ENCODE results near the gene GPT2. TPM values are rescaled to one million over a fixed set of nuclear protein-coding genes. Genes with fewer than 3 reads are reported as not detected.

The GPT2 gene
- polyA plus RNA-seq, 3 donors, result 0.98 to 1.5 (median 1.4) TPM

GRCh38 chr16:46970089-46970488 lies 85.9 kb downstream of the GPT2 start:
- peaks cover 25% of the 10 kb centered on the region for H3K4me1 Mint-ChIP-seq
- 83% methylated on average over 1 of the region's 2 CpGs for WGBS (ENCODE audit: insufficient coverage)
- H3K79me2 ChIP-seq (ENCODE audit: insufficient read depth, low read length), result peaks cover 74% of the 10 kb centered on the region

DNA sequence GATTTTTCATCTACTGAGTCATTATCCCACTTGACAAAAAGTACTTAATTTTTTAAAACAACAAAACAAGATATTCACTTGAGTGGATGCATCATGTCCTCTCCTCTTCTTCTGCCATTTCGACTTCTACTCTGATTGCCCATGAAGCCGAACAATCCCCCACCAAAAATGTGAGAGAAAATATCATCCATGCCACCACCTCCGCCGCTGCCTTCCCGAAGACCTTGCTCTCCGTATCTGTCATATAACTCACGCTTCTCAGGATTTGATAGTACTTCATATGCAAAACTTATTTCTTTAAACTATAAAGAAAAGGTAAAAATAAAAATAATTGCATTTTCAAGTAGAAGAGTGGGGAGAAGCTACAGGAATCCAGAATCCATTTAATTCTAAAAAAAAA lies 87.1 kb downstream of the GPT2 start:
- no peak for TF ChIP-seq CTCF (IDR thresholded peaks at IDR 0.05)
- H3K36me3 Mint-ChIP-seq, result peaks cover 42 to 53% of the 10 kb centered on the region in 2 donors
- DNase-seq, result no peak
- no peak overlapping the region for H3K4me2 ChIP-seq (replicated peaks; ENCODE audit: extremely low read depth, low read length, poor library complexity, severe bottlenecking)
- peaks cover 0 to 2% (median 0%) of the 10 kb centered on the region in 7 donors for H3K9me3 Mint-ChIP-seq
- 100% methylated on average over 2 of the region's 7 CpGs for WGBS (ENCODE audit: insufficient coverage)
- peaks cover 35 to 55% of the 10 kb centered on the region in 2 donors for H3K36me3 ChIP-seq (replicated peaks in 1 of 2; ENCODE audit: control insufficient read depth in 1 of 2, insufficient read depth in 2 of 2, low read length in 2 of 2)
- H3K4me1 ChIP-seq (ENCODE audit: control insufficient read depth in 1 of 2, insufficient read depth in 2 of 2, low read length in 2 of 2), result peaks cover 18 to 25% of the 10 kb centered on the region in 2 donors
- peaks cover 56% of the 10 kb centered on the region for H4K20me1 ChIP-seq (ENCODE audit: insufficient read depth, low read length)
- peak overlapping the region in 2 of 7 donors; percentile 20 to 55 for H3K27ac Mint-ChIP-seq
- H3K9me3 ChIP-seq (replicated peaks in 1 of 2; ENCODE audit: control insufficient read depth in 1 of 2, insufficient read depth in 1 of 2, low read length in 2 of 2), result no peaks in the 10 kb centered on the region
- H3K4me3 Mint-ChIP-seq, result no peak overlapping the region
- H2AFZ ChIP-seq (ENCODE audit: insufficient read depth, low read depth, low read length, poor library complexity, severe bottlenecking), result no peak overlapping the region
- H3K79me2 ChIP-seq (ENCODE audit: insufficient read depth, low read length), result peaks cover 67% of the 10 kb centered on the region
- no peak overlapping the region for H3K4me3 ChIP-seq (replicated peaks in 1 of 3; ENCODE audit: low read depth in 2 of 3, low read length in 3 of 3)
- H3K27me3 Mint-ChIP-seq (ENCODE audit: low read depth in 3 of 3), result no peaks in the 10 kb centered on the region
- H3K27me3 ChIP-seq (ENCODE audit: control insufficient read depth in 2 of 2, insufficient read depth in 2 of 2, low read length in 2 of 2), result no peaks in the 10 kb centered on the region
- intact Hi-C loops (cut with micrococcal nuclease), result loop anchor here (5.0 to 10.0 kb wide), 5 partner anchors 46 to 494 kb away; partner anchors contain the start of genes ITFG1 (in 1 of the 2), NETO2 (in 1 of the 2) and PHKB (in 1 of the 2)
- no peak overlapping the region for H3K27ac ChIP-seq (ENCODE audit: low read depth in 1 of 2, low read length in 2 of 2)
- H3K4me1 Mint-ChIP-seq, result peaks cover 25% of the 10 kb centered on the region
- H3K9ac ChIP-seq (ENCODE audit: insufficient read depth, low read length, poor library complexity, severe bottlenecking), result no peak overlapping the region

More at GRCh38 chr16:46970089-46970488, 85.9 kb downstream of the GPT2 start:
- Histone ChIP-seq H4K20me1 (ENCODE audit: insufficient read depth, low read length) (peaks cover 65% of the 10 kb centered on the region), H3K27me3 (ENCODE audit: control insufficient read depth in 2 of 2, insufficient read depth in 2 of 2, low read length in 2 of 2) (no peaks in the 10 kb centered on the region), H3K4me1 (ENCODE audit: control insufficient read depth in 1 of 2, insufficient read depth in 2 of 2, low read length in 2 of 2) (peaks cover 18 to 25% of the 10 kb centered on the region in 2 donors), H3K4me2 (replicated peaks; ENCODE audit: extremely low read depth, low read length, poor library complexity, severe bottlenecking) (no peak overlapping the region), H3K27ac (ENCODE audit: low read depth in 1 of 2, low read length in 2 of 2) (peak overlapping the region in 1 of 2 donors; percentile 52), H3K36me3 (replicated peaks in 1 of 2; ENCODE audit: control insufficient read depth in 1 of 2, insufficient read depth in 2 of 2, low read length in 2 of 2) (peaks cover 47 to 66% of the 10 kb centered on the region in 2 donors), H3K9me3 (replicated peaks in 1 of 2; ENCODE audit: control insufficient read depth in 1 of 2, insufficient read depth in 1 of 2, low read length in 2 of 2) (no peaks in the 10 kb centered on the region), H2AFZ (ENCODE audit: insufficient read depth, low read depth, low read length, poor library complexity, severe bottlenecking) (no peak overlapping the region), H3K9ac (ENCODE audit: insufficient read depth, low read length, poor library complexity, severe bottlenecking) (no peak overlapping the region), H3K4me3 (replicated peaks in 1 of 3; ENCODE audit: low read depth in 2 of 3, low read length in 3 of 3) (no peak overlapping the region)
- peaks cover 50 to 65% of the 10 kb centered on the region in 2 donors for H3K36me3 Mint-ChIP-seq
- H3K27me3 Mint-ChIP-seq (ENCODE audit: low read depth in 3 of 3), result no peaks in the 10 kb centered on the region
- intact Hi-C loops (cut with micrococcal nuclease), result loop anchor here (5.0 to 10.0 kb wide), 5 partner anchors 47 to 495 kb away; partner anchors contain the start of genes ITFG1 (in 1 of the 2), NETO2 (in 1 of the 2) and PHKB (in 1 of the 2)
- no peak for TF ChIP-seq CTCF (IDR thresholded peaks at IDR 0.05)
- H3K4me3 Mint-ChIP-seq, result no peak overlapping the region
- DNase-seq, result no peak
- H3K9me3 Mint-ChIP-seq, result peaks cover 0 to 2% (median 0%) of the 10 kb centered on the region in 7 donors
- peak overlapping the region in 5 of 7 donors; percentile 7 to 64 (median 60) for H3K27ac Mint-ChIP-seq
